T-helper 17 cell (primary cell): ENCODE results near the gene MTRF1L. TPM values are rescaled to one million over a fixed set of nuclear protein-coding genes. Genes with fewer than 3 reads are reported as not detected.
"Not testable (repeated sequence)": the region's sequence is repeated elsewhere in the genome, so short reads cannot be mapped to it uniquely, and the experiment has no call there.

ENCODE experiments used
- ATAC-seq: fragments of 150-1000 bp; cut with Tn5 transposase; 2 replicates; pipeline ENCODE4 v1.10.0; 2021; ENCODE audit warnings: mild to moderate bottlenecking, moderate library complexity
- DNase-seq, 3 donors: peaks; one replicate each; pipeline versions ENCODE4 v3.0.0 to v3.0.0-alpha.2; 2020 to 2021
- H3K9me3 ChIP-seq: one replicate; pipeline ENCODE4 v1.7.0; 2013; ENCODE audit warnings: low read length, mild to moderate bottlenecking; ENCODE audit not compliant: control insufficient read depth, poor library complexity, severe bottlenecking
- H3K27ac Mint-ChIP-seq: one replicate; pipeline ENCODE4 v1.8.0; 2022; ENCODE audit warnings: mild to moderate bottlenecking, moderate library complexity, mixed read lengths
- H3K27me3 Mint-ChIP-seq: one replicate; pipeline ENCODE4 v1.8.0; 2022; ENCODE audit warnings: mixed read lengths
- H3K36me3 Mint-ChIP-seq: one replicate; pipeline ENCODE4 v1.8.0; 2022; ENCODE audit warnings: low read depth, mixed read lengths
- H3K4me1 Mint-ChIP-seq: one replicate; pipeline ENCODE4 v1.8.0; 2022; ENCODE audit warnings: mild to moderate bottlenecking, mixed read lengths
- H3K4me3 Mint-ChIP-seq: one replicate; pipeline ENCODE4 v1.8.0; 2022; ENCODE audit warnings: mild to moderate bottlenecking, moderate library complexity, mixed read lengths
- total RNA-seq, 4 donors: library from RNA in 2 of 4; stranded (reverse) in 2 of 4; gene quantifications; one replicate each; pipeline ENCODE4 v1.2.3 and lab custom pipeline; 2022 to 2026

MTRF1L gene
- total RNA-seq, 2 donors from 2014 or later: 9.5 to 14.8 TPM

- Mint-ChIP-seq H3K27me3 (peaks cover 56% of the 10 kb centered on the region), H3K4me3 (no peak overlapping the region), H3K4me1 (peaks cover 7% of the 10 kb centered on the region), H3K27ac (no peak overlapping the region), H3K36me3 (peaks cover 5% of the 10 kb centered on the region)
- no peaks in the 10 kb centered on the region for H3K9me3 ChIP-seq
- DNase-seq: no peak
- no peak for ATAC-seq
Observed at GRCh38 chr6:153027480-153027879, 25.0 kb upstream of the MTRF1L start.

DNA sequence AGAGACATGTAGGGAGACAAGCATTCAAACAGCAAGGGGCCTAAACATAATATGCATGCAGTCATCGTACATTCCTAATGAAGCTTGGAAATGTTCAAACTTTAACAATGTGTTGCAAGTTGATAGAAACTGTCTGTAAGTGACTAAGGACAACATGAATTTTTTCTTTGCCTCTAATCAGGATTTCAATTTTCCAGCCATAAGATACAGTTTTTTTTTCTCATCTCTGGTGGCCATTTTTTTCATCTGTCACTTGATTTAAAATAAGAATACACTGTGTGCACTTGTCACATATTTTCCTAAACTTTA lies 22.2 kb upstream of the MTRF1L start:
- no peaks in the 10 kb centered on the region for H3K9me3 ChIP-seq
- peaks cover 35% of the 10 kb centered on the region for H3K27me3 Mint-ChIP-seq
- no peak overlapping the region for H3K27ac Mint-ChIP-seq
- ATAC-seq (peak; percentile 8), DNase-seq (no peak)
- H3K36me3 Mint-ChIP-seq: peaks cover 2% of the 10 kb centered on the region
- H3K4me1 Mint-ChIP-seq: peaks cover 7% of the 10 kb centered on the region
- no peak overlapping the region for H3K4me3 Mint-ChIP-seq

DNA sequence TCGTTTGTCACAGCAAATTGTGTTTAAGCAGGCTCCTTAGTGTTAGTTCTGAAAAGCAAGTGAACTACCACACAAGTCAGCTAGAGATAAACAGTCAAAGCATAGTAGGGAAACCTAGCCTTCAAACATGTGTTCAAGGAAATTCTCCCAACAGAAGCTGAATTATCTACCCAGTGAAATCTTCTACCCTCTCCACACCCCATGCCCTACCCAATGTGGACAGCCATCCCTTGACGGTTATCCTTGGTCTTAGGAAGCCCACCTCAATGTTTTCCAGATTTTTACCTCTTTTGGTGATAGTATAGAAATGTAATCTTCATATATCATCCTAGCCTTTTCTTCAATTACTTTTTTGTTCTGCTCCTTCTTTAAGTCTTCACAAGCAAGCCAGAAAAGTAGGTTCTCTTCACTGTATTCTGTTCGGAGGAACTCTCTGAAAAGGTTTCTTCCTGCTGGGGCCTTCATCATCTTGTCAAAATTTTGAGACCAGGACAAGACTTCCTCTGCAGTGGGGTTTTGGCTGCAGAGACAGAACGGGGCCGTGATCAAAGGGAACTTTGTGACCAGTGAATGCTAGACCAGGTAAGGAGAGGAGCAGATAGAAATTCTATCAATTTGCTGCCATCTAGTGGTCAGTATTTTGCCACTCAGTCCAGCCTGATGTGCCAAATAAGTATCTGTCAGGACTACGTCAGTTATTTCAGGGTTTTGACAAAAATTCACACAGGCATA lies 21.6 kb upstream of the MTRF1L start:
- Mint-ChIP-seq H3K4me3 (no peak overlapping the region), H3K27ac (no peak overlapping the region), H3K4me1 (peaks cover 7% of the 10 kb centered on the region), H3K27me3 (peaks cover 35% of the 10 kb centered on the region), H3K36me3 (peaks cover 2% of the 10 kb centered on the region)
- peak in 1 of 3 donors; percentile 8 for DNase-seq
- ATAC-seq: peak; percentile 89
- H3K9me3 ChIP-seq: no peaks in the 10 kb centered on the region

- H3K9me3 ChIP-seq: no peaks in the 10 kb centered on the region
- peaks cover 6% of the 10 kb centered on the region for H3K36me3 Mint-ChIP-seq
- no peak for ATAC-seq
- H3K4me1 Mint-ChIP-seq: no peaks in the 10 kb centered on the region
- H3K4me3 Mint-ChIP-seq: no peak overlapping the region
- H3K27me3 Mint-ChIP-seq: peaks cover 34% of the 10 kb centered on the region
- DNase-seq: no peak
- no peak overlapping the region for H3K27ac Mint-ChIP-seq
Observed at GRCh38 chr6:153018355-153018754, 15.8 kb upstream of the MTRF1L start.

DNA sequence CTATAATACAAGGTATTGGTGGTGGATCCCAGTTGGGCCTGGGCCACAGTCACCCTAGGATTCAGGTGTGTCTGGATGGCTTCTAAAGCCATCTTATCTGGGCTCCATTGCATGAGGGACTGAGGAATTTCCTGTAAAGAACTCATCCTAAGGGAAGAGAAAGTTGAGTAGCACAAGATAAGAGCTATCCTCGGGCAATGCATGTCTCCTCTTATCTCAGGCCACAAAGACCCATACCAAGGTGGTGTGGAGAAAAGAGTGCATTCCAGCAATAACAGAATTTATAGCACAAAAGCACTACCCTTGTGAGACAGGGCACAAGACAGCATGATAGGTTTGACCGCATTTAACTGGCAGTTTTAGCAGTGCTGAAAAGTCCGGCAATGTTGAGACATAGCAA lies 14.3 kb upstream of the MTRF1L start:
- DNase-seq (no peak), ATAC-seq (no peak)
- no peaks in the 10 kb centered on the region for H3K9me3 ChIP-seq
- H3K27ac Mint-ChIP-seq: no peak overlapping the region
- H3K36me3 Mint-ChIP-seq: peaks cover 6% of the 10 kb centered on the region
- H3K27me3 Mint-ChIP-seq: peaks cover 36% of the 10 kb centered on the region
- no peaks in the 10 kb centered on the region for H3K4me1 Mint-ChIP-seq
- no peak overlapping the region for H3K4me3 Mint-ChIP-seq

DNA sequence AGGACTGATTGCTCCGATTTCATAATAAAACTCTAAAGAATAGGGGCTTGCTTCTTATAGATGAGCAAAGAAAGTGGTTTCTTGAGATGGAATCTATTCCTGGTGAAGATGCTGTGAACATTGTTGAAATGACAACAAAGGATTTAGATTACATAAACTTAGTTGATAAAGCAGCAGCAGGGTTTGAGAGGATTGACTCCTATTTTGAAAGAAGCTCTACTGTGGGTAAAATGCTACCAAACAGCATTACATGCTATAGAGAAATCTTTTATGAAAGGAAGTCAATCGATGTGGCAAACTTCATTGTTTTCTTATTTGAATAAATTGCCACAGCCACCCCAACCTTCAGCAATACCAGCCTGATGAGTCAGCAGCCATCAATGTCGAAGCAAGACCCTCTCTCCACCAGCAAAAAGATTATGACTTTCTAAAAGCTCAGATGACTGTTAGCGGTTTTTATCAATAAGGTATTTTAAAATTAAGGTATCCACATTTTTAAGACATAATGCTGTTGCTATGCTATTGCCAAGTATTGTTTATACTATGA lies 12.7 kb upstream of the MTRF1L start:
- peaks cover 6% of the 10 kb centered on the region for H3K36me3 Mint-ChIP-seq
- ATAC-seq (no peak), DNase-seq (no peak)
- H3K9me3 ChIP-seq: no peaks in the 10 kb centered on the region
- H3K4me1 Mint-ChIP-seq: no peaks in the 10 kb centered on the region
- no peak overlapping the region for H3K4me3 Mint-ChIP-seq
- peaks cover 36% of the 10 kb centered on the region for H3K27me3 Mint-ChIP-seq
- no peak overlapping the region for H3K27ac Mint-ChIP-seq

DNA sequence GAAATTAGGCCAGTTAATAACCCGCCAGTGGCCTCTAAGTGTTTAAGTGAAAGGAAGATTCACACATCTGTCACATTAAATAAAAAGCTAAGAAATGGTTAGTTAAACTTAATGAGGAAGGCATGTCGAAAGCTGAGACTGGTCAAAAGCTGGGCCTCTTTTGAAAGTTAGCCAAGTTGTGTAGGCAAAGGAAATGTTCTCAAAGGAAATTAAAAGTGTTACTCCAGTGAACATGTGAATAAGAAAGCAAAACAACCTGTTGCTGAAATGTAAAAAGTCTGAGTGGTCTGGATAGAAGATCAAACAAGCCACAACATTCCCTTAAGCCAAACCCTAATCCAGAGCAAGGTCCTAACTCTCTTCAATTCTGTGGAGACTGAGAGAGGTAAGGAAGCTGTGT lies 10.9 kb upstream of the MTRF1L start:
- H3K9me3 ChIP-seq: no peaks in the 10 kb centered on the region
- peaks cover 5% of the 10 kb centered on the region for H3K36me3 Mint-ChIP-seq
- no peak for DNase-seq
- H3K27me3 Mint-ChIP-seq: peaks cover 31% of the 10 kb centered on the region
- H3K4me3 Mint-ChIP-seq: no peak overlapping the region
- ATAC-seq: no peak
- no peaks in the 10 kb centered on the region for H3K4me1 Mint-ChIP-seq
- no peak overlapping the region for H3K27ac Mint-ChIP-seq

GRCh38 chr6:153012856-153013255 lies 10.3 kb upstream of the MTRF1L start:
- H3K4me1 Mint-ChIP-seq: no peaks in the 10 kb centered on the region
- no peak overlapping the region for H3K27ac Mint-ChIP-seq
- no peaks in the 10 kb centered on the region for H3K9me3 ChIP-seq
- H3K27me3 Mint-ChIP-seq: peaks cover 25% of the 10 kb centered on the region
- H3K36me3 Mint-ChIP-seq: peaks cover 2% of the 10 kb centered on the region
- no peak overlapping the region for H3K4me3 Mint-ChIP-seq
- DNase-seq: no peak
- no peak for ATAC-seq

- Mint-ChIP-seq H3K36me3 (no peaks in the 10 kb centered on the region), H3K27ac (peak overlapping the region; percentile 94), H3K27me3 (no peaks in the 10 kb centered on the region), H3K4me1 (peaks cover 35% of the 10 kb centered on the region), H3K4me3 (peak overlapping the region; percentile 95)
- no peaks in the 10 kb centered on the region for H3K9me3 ChIP-seq
- DNase-seq (no peak), ATAC-seq (peak; percentile 18)
Observed at GRCh38 chr6:153003366-153003690, 819 bp upstream of the MTRF1L start.

GRCh38 chr6:153001767-153002612 lies 519 bp downstream of the MTRF1L start:
- Mint-ChIP-seq H3K4me3 (peak overlapping the region; percentile 95), H3K27ac (peak overlapping the region; percentile 94), H3K27me3 (no peaks in the 10 kb centered on the region), H3K4me1 (peaks cover 39% of the 10 kb centered on the region), H3K36me3 (peaks cover 2% of the 10 kb centered on the region)
- H3K9me3 ChIP-seq: no peaks in the 10 kb centered on the region
- DNase-seq (no peak), ATAC-seq (peak; percentile 22)

GRCh38 chr6:153000790-153001189 lies 1.7 kb downstream of the MTRF1L start:
- DNase-seq, ATAC-seq, H3K36me3 Mint-ChIP-seq, H3K27me3 Mint-ChIP-seq, H3K9me3 ChIP-seq: not testable (repeated sequence)
- Mint-ChIP-seq H3K4me1 (peaks cover 42% of the 10 kb centered on the region), H3K4me3 (peak overlapping the region; percentile 53), H3K27ac (peak overlapping the region; percentile 94)

GRCh38 chr6:153000243-153000642 lies 2.3 kb downstream of the MTRF1L start:
- Mint-ChIP-seq H3K4me1 (peaks cover 42% of the 10 kb centered on the region), H3K27ac (peak overlapping the region; percentile 94), H3K36me3 (peaks cover 7% of the 10 kb centered on the region), H3K4me3 (peak overlapping the region; percentile 53), H3K27me3 (no peaks in the 10 kb centered on the region)
- ATAC-seq: no peak
- no peak for DNase-seq
- no peaks in the 10 kb centered on the region for H3K9me3 ChIP-seq

GRCh38 chr6:152999538-152999937 lies 3.0 kb downstream of the MTRF1L start:
- Mint-ChIP-seq H3K4me3 (peak overlapping the region; percentile 13), H3K27ac (peak overlapping the region; percentile 62), H3K4me1 (peaks cover 42% of the 10 kb centered on the region)
- not testable (repeated sequence) for H3K36me3 Mint-ChIP-seq, DNase-seq, H3K9me3 ChIP-seq, H3K27me3 Mint-ChIP-seq, ATAC-seq
